Keratinocyte (primary cell): ENCODE data around the gene OTOL1. TPM values are rescaled to one million over a fixed set of nuclear protein-coding genes. Genes with fewer than 3 reads are reported as not detected.

ENCODE experiments used
- DNase-seq: peaks from one replicate; pipeline ENCODE4 v3.0.0-alpha.2; 2011; ENCODE audit warnings: low read depth, missing footprints, low spot score
- FAIRE-seq: peaks from 2 replicates; lab custom pipeline; 2011; peaks lifted over from hg19 to GRCh38; lab: Jason Lieb, UNC
- H2AFZ ChIP-seq: 2 replicates; pipeline ENCODE4 v1.6.0; 2012; ENCODE audit warnings: low read length, control low read depth, inconsistent platforms; ENCODE audit not compliant: control insufficient read depth
- H3K27ac ChIP-seq: 2 replicates; pipeline ENCODE4 v1.5.1; 2011; ENCODE audit warnings: low read length; ENCODE audit not compliant: control insufficient read depth, insufficient read depth
- H3K27me3 ChIP-seq: 3 replicates; pipeline ENCODE4 v1.6.0; 2011; ENCODE audit warnings: low read length; ENCODE audit not compliant: control insufficient read depth, insufficient read depth; ENCODE audit errors: extremely low read depth
- H3K36me3 ChIP-seq, 2 experiments: 2 replicates in 1 of 2; 3 replicates in 1 of 2; pipeline ENCODE4 v1.5.1; 2011; ENCODE audit warnings: low read length in 2 of 2, mild to moderate bottlenecking in 1 of 2; ENCODE audit not compliant: control insufficient read depth in 2 of 2, insufficient read depth in 2 of 2; ENCODE audit errors: extremely low read depth in 1 of 2
- H3K4me1 ChIP-seq: 3 replicates; pipeline ENCODE4 v1.5.1; 2011; ENCODE audit warnings: low read length; ENCODE audit not compliant: control insufficient read depth, insufficient read depth; ENCODE audit errors: extremely low read depth
- H3K4me2 ChIP-seq: 3 replicates; pipeline ENCODE4 v1.6.0; 2011; ENCODE audit warnings: low read depth, low read length; ENCODE audit not compliant: control insufficient read depth, insufficient read depth; ENCODE audit errors: extremely low read depth
- H3K4me3 ChIP-seq, 3 experiments: fragments of 200-600 bp in 1 of 3; sonication (generic) in 1 of 3; 2 replicates in 2 of 3; 3 replicates in 1 of 3; pipeline ENCODE4 v1.5.1; 2011 to 2016; ENCODE audit warnings: low read length in 3 of 3, mild to moderate bottlenecking in 3 of 3, control low read depth in 2 of 3, inconsistent platforms in 1 of 3, low read depth in 1 of 3, mixed read lengths in 1 of 3, mixed run types in 1 of 3, moderate library complexity in 1 of 3; ENCODE audit not compliant: control insufficient read depth in 2 of 3, insufficient read depth in 2 of 3; ENCODE audit errors: extremely low read depth in 1 of 3
- H3K79me2 ChIP-seq: 2 replicates; pipeline ENCODE4 v1.6.0; 2012; ENCODE audit warnings: low read length; ENCODE audit not compliant: control insufficient read depth, insufficient read depth
- H3K9ac ChIP-seq: 3 replicates; pipeline ENCODE4 v1.6.0; 2011; ENCODE audit warnings: low read length; ENCODE audit not compliant: control insufficient read depth, insufficient read depth; ENCODE audit errors: extremely low read depth
- H3K9me1 ChIP-seq: 3 replicates; pipeline ENCODE4 v1.6.0; 2011; ENCODE audit warnings: low read length; ENCODE audit not compliant: control insufficient read depth, insufficient read depth; ENCODE audit errors: extremely low read depth
- H3K9me3 ChIP-seq: 2 replicates; pipeline ENCODE4 v1.5.1; 2012; ENCODE audit warnings: low read depth, low read length; ENCODE audit not compliant: control insufficient read depth
- H4K20me1 ChIP-seq: 3 replicates; pipeline ENCODE4 v1.6.0; 2011; ENCODE audit warnings: low read length; ENCODE audit not compliant: control insufficient read depth, insufficient read depth; ENCODE audit errors: extremely low read depth
- EZH2 ChIP-seq: IDR thresholded peaks from one replicate; pipeline ENCODE4 v1.6.1; 2012; ENCODE audit warnings: inconsistent platforms, mild to moderate bottlenecking, low read length, moderate library complexity
- dilution Hi-C: fragments of 300-500 bp; cut with MboI; formaldehyde crosslinking; loops from one replicate; pipeline ENCODE4 v1.7.0; 2020; ENCODE audit warnings: low sequenced_read_pairs; ENCODE audit not compliant: extremely low pct_ligation_motif_present
- polyA plus RNA-seq, 5 experiments: library from polyadenylated mRNA; depleted of rRNA in 3 of 5; stranded (reverse) in 3 of 5; stranded (forward) in 1 of 5; unstranded in 1 of 5; fragments of >200 nt; gene quantifications; 1 replicate in 1 of 5; 2 replicates in 3 of 5; 3 replicates in 1 of 5; pipeline versions ENCODE4 v1.2.1 to v1.2.3, GENCODE V29; 2011 to 2012; ENCODE audit warnings: missing spikeins in 2 of 5, low read depth in 1 of 5, low replicate concordance in 1 of 5
- TF ChIP-seq, protein P1 (sequence below), 3 experiments: IDR thresholded peaks in 1 of 3; conservative IDR thresholded peaks in 1 of 3; optimal IDR thresholded peaks in 1 of 3; 2 replicates in 2 of 3; 3 replicates in 1 of 3; pipeline versions ENCODE3 to v1.5.1; 2011; ENCODE audit warnings: low read length in 3 of 3, mild to moderate bottlenecking in 3 of 3, moderate library complexity in 2 of 3, control low read depth in 1 of 3, inconsistent platforms in 1 of 3; ENCODE audit not compliant: insufficient read depth in 2 of 3; ENCODE audit errors: extremely low read depth in 1 of 3

Gene OTOL1
- polyA plus RNA-seq, 1 donor (not counting 4 experiments of a cell fraction or from before 2014, with no cell fraction given), result not detected

DNA sequence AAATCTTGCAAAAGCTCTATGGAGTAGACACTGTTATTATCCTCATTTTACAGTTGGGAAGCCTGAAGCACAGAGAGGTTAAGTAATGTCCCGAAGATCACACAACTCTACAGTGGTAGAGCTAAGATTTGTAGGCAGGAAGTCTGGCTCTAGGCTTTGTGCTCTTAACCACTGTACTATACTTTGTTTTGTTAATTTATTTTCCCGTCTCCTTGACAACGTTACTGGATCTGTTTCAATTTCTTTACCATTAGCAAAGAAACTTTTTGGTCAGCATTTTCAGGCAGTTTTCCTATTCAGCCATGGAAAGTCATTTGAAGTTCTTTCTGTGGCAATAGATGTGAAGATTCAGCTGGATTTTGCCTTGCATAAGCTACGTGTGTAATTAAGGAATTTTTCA is 51.7 kb downstream of the OTOL1 start:
- H3K9me3 ChIP-seq, result no peaks in the 10 kb centered on the region
- DNase-seq (no peak), FAIRE-seq (no peak)
- no peak overlapping the region for H3K27ac ChIP-seq
- no peaks in the 10 kb centered on the region for H3K79me2 ChIP-seq
- dilution Hi-C loops, result no loop called here
- H3K4me3 ChIP-seq, result no peak overlapping the region
- TF ChIP-seq EZH2, result no peak
- TF ChIP-seq, protein P1, sequence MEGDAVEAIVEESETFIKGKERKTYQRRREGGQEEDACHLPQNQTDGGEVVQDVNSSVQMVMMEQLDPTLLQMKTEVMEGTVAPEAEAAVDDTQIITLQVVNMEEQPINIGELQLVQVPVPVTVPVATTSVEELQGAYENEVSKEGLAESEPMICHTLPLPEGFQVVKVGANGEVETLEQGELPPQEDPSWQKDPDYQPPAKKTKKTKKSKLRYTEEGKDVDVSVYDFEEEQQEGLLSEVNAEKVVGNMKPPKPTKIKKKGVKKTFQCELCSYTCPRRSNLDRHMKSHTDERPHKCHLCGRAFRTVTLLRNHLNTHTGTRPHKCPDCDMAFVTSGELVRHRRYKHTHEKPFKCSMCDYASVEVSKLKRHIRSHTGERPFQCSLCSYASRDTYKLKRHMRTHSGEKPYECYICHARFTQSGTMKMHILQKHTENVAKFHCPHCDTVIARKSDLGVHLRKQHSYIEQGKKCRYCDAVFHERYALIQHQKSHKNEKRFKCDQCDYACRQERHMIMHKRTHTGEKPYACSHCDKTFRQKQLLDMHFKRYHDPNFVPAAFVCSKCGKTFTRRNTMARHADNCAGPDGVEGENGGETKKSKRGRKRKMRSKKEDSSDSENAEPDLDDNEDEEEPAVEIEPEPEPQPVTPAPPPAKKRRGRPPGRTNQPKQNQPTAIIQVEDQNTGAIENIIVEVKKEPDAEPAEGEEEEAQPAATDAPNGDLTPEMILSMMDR (optimal IDR thresholded peaks at IDR 0.05 in 1 of 3, IDR thresholded peaks at IDR 0.05 in 1 of 3, conservative IDR thresholded peaks at IDR 0.05 in 1 of 3; ENCODE audit: extremely low read depth in 1 of 3, insufficient read depth in 2 of 3, low read length in 3 of 3), result no peak
- H3K36me3 ChIP-seq, result no peaks in the 10 kb centered on the region
- H2AFZ ChIP-seq, result no peak overlapping the region
- H3K27me3 ChIP-seq, result no peaks in the 10 kb centered on the region
- no peak overlapping the region for H3K9ac ChIP-seq
- no peak overlapping the region for H3K4me2 ChIP-seq
- H3K4me1 ChIP-seq, result no peaks in the 10 kb centered on the region
- H4K20me1 ChIP-seq, result no peaks in the 10 kb centered on the region
- no peaks in the 10 kb centered on the region for H3K9me1 ChIP-seq

DNA sequence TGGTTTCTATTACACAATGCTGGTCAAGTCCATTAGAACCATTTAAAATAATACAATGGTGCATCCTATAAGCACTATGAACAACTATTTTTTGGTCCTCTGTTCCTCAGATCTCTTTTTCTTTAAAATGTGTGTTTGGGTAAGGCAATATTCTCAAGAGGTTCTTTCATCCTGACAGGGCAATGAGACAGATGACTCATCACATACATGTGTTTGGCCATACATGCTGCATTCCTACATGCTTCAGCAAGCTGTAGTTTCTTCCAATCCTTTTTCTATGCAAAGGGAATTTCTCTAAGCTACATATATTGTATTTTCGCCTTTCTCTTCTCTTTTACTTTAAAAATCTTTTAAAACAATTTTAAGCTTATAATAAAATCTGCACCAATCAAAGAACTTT is 52.7 kb downstream of the OTOL1 start:
- Histone ChIP-seq H3K9ac (no peak overlapping the region), H3K9me1 (no peaks in the 10 kb centered on the region), H2AFZ (no peak overlapping the region), H3K27me3 (no peaks in the 10 kb centered on the region), H3K4me3 (no peak overlapping the region), H3K27ac (no peak overlapping the region), H3K79me2 (no peaks in the 10 kb centered on the region), H3K4me1 (no peaks in the 10 kb centered on the region), H4K20me1 (no peaks in the 10 kb centered on the region), H3K4me2 (no peak overlapping the region), H3K36me3 (no peaks in the 10 kb centered on the region), H3K9me3 (no peaks in the 10 kb centered on the region)
- DNase-seq (no peak), FAIRE-seq (no peak)
- dilution Hi-C loops, result no loop called here
- no peak for TF ChIP-seq EZH2
- TF ChIP-seq, protein P1 (optimal IDR thresholded peaks at IDR 0.05 in 1 of 3, IDR thresholded peaks at IDR 0.05 in 1 of 3, conservative IDR thresholded peaks at IDR 0.05 in 1 of 3; ENCODE audit: extremely low read depth in 1 of 3, insufficient read depth in 2 of 3, low read length in 3 of 3), result no peak
